Activated T-helper 9 cell treated with anti-CD3 and anti-CD28 coated beads, Interleukin-2, amount 50 U/mL, for 16 hours (primary cell): ENCODE measurements around the gene MYBPC2.
A peak's percentile ranks its signal among the peaks of the same experiment; 100 is the strongest.
"Not testable (repeated sequence)": the region's sequence is repeated elsewhere in the genome, so short reads cannot be mapped to it uniquely, and the experiment has no call there.

ENCODE experiments used
- DNase-seq: peaks from one replicate; pipeline ENCODE4 v3.0.0-alpha.2; 2020; ENCODE audit warnings: low read depth

MYBPC2 gene

DNA sequence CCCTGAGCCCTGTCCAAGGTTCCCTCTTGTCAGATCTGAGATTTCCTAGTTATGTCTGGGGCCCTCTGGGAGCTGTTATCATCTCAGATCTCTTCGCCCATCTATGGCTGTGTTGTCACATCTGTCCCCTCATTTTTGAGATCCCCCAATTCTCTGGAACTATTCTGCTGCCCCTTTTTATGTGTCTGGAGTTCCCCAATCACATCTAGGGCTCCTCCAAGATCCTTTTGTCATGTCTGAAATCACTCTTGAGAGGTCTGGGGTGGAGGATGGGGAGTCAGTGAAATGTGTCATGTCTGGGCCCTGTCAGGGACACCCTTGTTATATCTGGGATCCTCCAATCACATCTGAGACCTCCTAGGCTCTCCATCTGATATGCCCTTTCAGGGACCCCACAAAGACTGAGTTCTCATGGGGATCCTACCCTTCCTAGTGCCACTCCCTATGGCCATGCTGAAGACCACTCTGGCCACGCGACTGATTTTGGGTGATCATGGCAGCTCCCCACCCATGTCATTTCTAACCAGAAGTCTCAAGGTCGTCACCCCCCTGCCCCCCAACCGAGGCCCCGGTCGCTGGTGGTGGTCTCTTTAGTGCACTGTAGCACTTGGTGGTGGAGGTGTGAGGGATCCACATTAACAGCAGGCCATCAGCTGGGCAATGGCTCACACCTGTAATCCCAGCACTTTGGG is 3.8 kb upstream of the MYBPC2 start:
- DNase-seq = no peak

DNA sequence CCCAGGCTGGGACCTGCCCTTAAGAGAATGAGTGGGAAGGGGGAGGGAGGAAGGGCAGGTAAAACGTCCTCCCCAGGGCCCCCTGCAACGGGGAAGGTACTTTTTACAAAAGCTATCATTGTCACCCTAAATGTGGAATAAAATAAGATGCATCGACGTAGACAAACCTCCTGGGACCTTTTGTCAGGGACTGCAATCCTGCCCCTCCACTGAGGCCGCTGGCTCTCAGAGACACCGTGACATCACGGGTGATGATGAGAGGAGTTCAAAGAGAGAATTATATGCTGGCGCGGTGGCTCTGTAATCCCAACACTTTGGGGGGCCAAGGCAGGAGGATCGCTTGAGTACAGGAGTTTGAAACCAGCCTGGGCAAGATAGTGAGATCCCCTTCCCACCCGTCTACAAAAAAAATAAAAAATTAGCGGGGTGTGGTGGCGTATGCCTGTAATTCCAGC is 1.8 kb upstream of the MYBPC2 start:
- DNase-seq = no peak

DNA sequence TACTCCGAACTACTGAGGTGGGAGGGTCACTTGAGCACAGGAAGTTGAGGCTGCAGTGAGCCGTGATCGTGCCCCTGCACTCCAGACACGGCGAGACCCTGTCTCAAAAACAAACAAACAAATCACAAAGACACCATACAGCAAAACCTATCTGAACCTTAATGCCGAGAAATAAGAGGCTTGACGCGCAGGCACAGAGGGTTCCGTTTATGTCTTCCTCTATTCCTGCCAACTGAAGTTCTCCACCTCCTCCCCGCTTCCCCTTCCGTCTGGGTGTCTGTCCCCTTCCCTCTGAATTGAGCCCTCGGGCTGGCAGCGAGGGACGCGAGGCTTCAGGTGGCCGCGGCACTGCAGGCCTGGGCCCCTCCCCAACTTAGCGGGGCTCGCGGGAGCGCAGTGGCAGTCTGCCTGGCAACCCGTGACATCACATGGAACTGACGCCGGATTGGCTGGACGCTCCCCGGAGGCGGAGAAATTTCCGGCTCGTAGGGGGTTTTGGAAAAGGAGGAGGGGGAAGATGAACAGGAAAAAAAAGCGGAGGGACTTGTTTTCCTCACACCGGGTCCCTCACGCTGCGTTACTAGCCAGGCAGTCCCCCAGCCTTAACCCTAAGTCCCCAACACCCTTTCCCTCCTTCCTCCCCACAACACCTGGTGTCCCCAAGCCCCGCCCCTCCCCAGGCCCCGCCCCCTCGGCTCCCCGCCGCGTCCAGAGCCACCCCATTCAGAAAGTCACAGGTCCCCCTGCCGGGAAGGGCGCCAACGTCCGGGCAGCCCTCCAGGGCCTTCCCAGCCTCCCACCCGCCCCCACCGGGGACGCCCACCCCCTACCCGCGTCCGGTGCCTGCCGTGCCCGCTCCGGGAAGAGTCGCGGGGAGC is 1.1 kb upstream of the MYBPC2 start:
- peak; percentile 80 for DNase-seq

DNA sequence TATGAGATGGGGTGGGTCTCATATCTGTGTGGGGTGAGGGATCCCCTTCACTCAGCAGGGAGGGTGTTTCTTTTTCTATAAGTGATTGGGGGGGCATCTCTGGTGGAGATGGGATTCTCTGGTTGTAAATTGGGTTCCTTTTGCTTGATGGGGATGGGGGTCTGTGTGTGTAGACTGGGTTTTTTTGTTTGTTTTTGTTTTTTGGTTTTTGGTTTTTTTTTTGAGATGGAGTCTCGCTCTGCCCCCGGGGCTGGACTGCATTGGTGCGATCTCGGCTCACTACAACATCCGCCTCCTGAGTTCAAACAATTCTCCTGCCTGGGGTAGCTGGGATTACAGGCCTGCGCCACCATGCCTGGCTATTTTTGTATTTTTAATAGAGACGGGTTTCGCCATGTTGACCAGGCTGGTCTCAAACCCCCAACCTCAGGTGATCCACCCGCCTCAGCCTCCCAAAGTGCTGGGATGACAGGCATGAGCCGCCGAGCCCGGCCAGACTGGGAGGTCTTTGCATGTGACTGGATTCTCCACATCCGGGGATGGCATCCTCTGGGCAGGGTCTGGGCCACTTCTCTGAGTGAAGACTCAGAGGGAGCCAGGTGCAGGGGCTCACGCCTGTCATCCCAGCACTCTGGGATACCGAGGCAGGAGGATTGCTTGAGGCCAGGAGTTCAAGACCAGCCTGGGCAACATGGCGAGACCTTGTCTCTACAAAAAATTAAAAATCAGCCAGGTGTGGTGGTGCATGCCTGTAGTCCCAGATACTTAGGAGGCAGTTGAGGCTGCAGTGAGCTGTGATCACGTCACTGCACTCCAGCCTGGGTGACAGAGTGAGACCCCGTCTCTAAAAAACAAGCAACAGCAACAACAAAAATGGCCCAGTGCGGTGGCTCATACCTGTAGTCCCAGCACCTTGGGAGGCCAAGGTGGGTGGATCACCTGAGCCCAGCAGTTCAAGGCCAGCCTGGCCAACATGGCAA is 799 bp downstream of the MYBPC2 start:
- no peak for DNase-seq

DNA sequence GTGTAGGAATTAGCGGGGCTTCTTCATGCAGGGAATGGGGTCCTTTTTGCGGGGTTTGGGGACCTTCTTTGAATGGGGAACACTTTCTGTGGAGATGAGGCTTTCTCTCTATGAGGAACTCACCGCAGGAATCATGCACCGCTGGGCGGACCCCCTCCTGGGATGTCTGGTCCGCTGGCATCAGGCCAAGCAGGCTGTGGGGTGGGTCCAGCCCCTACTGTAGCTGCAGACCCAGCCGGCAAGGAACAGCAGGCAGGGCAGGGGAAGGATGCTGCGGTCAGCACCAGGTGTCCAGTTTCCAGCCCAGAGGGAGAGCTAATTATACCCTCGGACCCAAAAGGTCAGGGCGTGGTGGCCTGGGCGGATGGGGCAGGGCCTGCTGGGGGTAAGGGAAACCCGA is 1.8 kb downstream of the MYBPC2 start:
- no peak for DNase-seq

DNA sequence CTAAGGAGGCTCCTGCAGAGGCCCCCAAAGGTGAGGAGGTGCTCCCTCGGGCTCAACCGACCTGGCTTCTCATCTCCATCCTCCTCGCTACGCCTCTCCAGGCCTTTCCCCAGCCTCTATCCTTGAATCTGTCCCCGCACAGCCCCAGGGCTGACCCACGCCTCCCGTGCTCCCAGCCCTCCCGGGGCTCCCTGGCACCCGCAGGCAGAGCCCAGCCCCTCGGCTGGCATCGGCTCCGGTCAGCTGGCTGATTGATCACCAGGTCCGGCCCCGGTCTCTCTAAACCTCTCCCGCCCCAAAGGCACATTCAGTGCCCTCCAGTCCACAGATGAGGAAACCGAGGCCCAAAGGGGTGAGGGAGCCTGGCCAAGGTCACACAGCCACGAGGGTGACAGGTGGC is 2.5 kb downstream of the MYBPC2 start:
- DNase-seq = no peak

DNA sequence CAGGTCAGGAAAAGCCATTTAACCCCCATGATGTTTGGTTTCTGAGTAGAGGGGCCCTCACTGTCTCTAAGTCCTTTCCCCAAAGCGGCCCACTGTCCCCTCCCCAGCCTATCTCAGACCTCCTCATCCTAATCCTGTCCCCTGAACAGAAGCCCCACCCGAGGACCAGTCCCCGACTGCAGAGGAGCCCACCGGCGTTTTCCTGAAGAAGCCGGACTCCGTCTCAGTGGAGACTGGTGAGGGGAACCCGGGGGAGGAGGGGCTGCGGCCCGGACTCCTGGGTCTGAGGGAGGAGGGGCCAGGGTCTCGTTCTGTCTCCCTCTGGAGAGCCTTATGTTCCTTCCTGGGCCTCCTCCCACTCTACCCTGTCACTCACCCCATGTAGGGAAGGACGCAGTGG is 2.9 kb downstream of the MYBPC2 start:
- DNase-seq = no peak

DNA sequence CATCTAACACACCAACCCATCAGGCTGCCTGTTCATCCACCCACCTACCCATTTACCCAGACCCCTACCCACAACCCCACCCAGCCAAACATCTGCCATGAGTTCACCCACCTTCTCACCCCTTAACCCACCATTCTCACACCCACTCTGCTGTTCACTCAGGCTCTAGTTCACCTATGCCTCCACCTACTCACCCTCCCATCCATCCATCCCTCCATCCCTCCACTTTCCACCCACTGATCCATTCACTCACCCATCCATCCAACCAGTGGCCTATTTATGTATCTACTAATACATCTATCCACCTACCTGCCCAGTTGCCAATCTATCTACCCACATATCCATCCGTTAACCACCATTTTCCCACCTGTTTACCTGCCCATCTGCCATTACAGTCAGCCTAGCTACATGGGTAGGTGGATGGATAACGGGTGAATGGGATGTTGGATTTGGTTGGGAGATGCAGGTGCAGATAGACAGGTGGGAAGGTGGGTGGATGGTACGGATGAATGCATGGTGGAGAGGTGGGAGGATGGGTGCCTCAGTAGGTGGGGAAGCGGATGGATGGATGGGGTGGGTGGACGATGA is 5.3 kb downstream of the MYBPC2 start:
- DNase-seq = no peak

DNA sequence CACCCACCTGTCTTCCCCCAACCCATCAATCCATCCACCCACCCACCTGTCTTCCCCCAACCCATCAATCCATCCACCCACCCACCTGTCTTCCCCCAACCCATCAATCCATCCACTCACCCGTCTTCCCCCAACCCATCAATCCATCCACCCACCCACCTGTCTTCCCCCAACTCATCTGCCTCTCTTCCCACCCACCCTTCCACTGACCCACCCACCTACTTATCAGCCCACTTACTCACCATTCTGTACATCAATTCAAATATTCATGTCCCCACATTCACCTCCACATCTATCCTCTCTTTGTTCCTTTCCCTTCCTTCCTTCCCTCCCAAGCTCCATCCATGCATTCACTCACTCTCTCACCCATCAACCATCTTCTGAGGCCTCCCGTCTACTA is 6.4 kb downstream of the MYBPC2 start:
- not testable (repeated sequence) for DNase-seq

DNA sequence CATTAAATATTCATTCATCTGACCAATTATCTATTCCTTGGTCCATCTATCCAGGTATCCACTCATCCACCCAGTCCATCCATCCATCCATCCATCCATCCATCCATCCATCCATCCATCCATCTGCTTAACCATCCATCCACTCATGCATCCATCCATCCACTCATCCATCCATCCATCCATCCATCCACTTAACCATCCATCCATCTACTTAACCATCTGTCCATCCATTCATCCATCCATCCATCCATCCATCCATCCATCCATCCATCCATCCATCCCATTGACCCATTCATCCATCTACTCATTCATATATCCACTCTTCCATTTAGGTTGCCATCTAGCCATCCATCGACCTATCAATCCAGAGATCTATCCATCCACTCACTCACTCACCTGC is 11.4 kb downstream of the MYBPC2 start:
- no peak for DNase-seq

DNA sequence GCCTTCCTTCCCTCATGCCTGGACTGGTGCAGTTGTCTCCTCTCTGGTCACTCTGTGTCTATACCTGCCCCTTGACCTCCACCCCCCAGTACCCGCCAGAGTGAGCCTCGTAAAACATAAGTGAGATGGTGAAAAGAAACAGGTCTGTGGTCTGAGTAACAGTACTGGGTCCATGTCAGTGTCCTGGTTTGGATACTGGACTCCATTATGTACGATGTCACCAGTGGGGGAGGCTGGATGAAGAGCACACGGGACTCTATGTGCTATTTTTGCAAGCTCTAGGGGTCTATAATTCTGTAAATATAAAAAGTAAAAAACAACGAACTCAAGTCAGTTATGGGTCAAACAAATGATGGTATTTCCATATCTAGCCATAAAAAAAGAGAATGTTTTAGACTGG is 14.4 kb downstream of the MYBPC2 start:
- no peak for DNase-seq

DNA sequence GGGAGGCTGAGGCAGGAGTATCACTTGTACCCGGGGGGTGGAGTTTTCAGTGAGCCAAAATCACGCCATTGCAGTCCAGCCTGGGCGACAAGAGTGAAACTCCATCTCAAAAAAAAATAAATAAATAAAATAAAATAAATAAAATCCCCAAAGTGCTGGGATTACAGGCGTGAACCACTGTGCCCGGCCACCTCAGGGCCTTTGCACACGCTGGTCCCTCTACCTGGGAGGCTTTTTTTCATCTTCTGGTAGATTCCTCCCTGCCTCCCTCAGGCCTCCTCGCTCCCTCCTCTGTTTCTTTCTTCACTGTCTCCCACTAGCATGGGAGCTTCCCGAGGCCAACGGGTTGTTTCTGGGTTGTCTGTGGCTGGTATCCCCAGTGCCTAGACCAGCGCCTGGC is 15.1 kb downstream of the MYBPC2 start:
- no peak for DNase-seq

DNA sequence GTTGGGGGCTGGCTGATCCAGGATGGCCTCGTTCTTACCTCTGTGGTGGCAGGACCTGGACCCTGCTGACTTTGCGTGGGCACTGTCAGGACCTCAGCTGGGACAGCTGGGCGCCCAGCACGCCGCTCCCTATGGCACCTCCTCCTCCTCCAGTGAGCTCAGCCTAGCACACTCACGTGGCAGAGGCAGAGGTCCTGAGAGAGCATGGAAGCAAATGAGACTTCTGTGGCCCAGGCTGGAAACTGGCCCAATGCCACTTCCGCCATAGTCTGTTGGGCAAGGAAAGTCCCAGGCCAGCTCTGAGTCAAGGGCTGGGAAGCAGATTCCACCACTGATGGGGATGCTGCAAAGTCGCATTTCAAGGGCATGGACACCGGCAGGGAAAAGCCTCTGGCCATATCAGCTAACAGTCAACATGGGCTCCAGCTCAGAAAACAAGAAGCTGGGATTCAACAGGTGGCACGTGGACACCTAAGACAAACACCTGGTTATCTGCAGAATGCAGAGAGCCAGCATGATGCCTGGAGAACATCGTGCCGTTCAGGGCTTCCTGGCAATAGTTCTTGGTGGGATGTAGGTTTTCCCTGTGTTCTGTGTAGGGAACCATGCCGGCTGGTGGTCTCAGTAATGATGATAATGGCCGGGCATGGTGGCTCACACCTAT is 16.7 kb downstream of the MYBPC2 start:
- DNase-seq = no peak

DNA sequence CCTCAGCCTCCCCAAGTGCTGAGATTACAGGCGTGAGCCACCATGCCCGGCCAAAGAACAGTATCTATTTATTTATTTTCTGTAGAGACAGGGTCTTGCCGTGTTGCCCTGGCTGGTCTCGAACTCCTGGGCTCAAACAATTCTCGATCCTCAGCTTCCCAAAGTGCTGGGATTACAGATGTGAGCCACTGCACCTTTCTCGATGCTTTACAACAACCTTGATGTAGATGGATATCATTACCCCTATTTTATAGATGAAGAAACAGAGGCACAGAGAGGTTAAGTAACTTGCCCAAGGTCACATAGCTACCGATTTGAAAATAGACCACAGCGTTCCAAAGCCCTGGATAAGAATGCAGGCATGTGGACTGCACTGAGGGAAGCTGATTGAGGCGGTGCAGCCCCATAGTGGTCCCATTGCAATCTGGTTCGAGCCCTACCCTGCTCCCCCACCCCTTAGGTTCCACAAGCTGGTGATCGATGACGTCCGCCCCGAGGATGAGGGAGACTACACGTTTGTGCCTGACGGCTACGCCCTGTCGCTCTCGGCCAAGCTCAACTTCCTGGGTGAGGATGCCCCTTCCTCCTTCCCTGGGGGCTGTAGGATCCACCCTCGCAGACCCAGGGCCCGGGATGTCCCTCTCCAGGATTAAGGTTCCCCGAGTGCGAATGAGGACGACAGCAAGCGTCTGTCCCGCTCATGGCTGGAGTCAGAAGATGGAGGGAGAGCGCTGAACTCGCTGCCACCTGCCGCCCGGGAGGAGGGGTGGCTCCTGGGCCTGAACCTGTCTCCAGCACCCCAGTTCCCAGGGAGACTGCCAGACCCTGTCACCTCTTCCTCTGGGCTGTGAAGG is 17.9 kb downstream of the MYBPC2 start:
- DNase-seq = no peak

DNA sequence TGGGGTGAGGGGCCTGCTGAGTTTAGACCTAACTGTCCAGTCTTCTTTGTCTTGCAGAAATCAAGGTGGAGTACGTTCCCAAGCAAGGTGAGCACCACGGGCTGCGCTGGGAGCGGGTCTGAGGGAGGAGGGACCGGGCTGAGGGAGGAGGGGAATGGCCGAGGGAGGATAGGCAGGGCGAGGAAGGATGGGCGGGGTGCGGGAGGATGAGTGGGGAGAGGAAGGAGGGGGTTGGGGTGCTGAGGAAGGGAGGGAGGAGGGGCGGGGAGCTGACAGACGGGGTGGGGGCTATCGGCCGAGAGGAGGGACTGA is 18.5 kb downstream of the MYBPC2 start:
- DNase-seq = no peak

DNA sequence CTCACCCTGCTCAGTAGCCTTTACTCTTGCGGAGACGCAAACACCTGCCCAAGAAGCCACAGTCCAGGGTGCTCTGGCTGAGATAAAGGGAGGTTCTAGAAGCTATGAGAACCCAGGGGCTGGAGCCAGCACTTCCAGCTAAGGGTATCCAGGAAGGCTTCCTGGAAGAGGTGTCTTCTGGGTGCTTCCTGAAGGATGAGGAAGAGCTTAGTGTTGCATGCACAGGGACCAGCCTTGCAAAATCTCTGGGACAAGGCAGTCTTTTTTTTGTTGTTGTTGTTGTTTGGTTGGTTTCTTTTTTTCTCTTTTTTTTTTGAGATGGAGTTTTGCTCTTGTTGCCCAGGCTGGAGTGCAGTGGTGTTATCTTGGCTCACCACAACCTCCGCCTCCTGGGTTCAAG is 20.6 kb downstream of the MYBPC2 start:
- no peak for DNase-seq

DNA sequence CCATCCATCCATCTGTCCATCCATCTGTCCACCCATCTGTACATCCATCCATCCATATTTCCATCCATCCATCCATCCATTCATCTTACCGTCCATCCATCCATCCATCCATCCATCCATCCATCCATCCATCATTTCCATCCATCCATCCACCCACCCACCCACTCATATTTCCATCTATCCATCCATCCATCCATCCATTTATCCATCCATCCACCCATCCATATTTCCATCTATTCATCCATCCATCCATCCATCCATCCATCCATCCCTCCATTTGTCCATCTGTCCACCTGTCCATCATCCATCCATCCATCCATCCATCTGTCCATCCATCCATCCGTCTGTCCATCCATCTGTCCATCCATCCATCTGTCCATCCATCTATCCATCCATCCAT is 23.3 kb downstream of the MYBPC2 start:
- no peak for DNase-seq

DNA sequence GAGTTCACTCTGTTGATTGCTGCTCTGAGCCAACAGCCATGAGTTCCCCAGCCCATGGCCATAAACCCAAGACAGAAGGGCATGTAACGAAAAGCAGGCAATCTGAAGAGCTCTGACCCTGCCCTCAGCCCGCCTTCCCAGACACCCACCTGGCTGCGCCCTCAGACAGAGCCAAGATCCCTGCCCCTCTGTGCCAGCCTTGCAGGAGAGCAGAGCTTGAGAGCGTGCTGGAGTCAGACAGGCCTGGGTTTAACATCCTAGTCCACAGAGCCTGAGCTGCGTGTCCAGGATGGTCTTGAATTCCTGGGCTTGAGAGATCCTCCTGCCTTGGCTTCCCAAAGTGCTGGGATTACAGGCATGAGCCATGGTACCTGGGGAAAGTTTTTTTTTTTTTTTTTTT is 24.6 kb downstream of the MYBPC2 start:
- DNase-seq = no peak

DNA sequence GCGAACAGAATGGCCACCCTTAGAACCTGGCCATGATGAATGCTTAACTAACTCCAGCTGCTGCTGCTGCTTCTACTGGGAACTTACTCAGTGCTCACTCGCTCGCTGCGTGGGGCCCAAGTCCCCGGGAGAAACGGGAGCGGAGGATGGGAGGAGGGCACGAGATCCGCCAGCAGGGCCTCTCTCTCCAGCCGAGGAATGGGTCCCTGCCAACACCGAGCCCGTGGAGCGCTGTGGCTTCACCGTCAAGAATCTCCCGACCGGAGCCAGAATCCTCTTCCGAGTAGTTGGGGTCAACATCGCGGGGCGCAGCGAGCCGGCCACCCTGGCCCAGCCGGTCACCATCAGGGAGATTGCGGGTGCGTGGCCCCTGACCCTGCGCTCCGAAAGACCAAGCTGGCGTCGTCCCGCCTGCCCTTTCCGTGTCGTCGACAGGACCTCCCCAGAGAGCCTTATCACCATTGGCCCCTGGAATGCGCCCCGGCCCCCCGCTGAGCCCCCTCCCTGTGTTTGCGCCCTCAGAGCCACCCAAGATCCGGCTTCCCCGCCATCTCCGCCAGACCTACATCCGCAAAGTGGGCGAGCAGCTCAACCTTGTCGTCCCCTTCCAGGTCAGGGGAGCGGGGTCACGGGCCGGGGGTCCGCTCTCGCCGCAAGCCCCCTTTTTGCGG is 25.8 kb downstream of the MYBPC2 start:
- no peak for DNase-seq

DNA sequence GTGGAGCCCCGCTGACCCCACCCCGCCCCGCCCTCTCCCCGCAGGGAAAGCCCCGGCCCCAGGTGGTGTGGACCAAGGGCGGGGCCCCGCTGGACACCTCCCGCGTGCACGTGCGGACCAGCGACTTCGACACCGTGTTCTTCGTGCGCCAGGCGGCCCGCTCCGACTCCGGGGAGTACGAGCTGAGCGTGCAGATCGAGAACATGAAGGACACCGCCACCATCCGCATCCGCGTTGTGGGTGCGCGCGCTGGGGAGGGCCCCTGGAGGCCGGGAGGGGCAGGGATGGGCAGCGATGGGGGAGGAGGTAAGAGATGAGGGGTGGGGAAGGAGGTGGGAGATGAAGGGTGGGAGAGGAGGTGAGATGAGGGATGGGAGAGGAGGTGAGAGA is 26.4 kb downstream of the MYBPC2 start:
- DNase-seq = no peak
